Measurements from ENCODE around the gene PTPN4.

The PTPN4 gene

DNA sequence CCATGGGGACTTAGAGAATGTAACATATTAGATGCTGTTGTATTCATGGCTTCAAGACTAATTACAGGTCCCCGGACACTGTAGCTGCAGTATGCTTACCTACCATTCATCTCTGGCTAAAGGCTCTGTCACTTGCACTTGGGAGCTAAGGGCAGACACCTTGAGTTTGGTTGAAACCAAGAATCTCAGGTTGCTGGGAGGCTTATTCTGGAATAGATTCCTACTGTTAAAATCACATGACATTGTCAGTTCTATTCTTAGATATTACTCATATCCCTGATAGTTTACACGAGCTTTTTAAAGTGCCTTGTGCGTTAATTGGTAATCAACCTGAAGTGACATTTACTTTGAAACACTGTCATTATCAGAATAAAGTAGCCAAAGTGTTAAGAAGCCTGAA, 180.2 kb downstream of the PTPN4 start:
- peaks cover 46 to 73% of the 10 kb centered on the region in 2 donors for H3K4me1 Mint-ChIP-seq (ENCODE audit: low read depth in 2 of 2)
- no peaks in the 10 kb centered on the region for H3K9me3 Mint-ChIP-seq

DNA sequence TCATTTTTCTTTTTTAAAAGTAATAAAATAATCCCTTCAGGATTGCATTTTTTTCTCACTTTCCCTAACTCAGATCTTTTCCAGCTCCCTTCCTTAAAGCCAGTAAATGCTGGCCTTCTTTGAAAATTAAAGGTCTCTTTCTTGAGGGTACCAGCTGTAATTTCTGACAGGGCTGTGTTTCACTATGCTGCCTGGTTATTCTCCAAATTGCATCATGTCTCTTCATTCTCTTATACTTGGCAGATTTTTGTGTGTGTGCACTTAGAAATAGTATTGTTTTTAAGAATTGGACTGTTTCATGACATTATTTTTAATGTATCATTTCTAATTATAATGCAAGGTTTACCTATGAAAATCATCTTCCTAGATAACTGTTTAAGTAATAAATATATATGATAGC, 181.1 kb downstream of the PTPN4 start:
- Mint-ChIP-seq H3K9me3 (no peaks in the 10 kb centered on the region), H3K4me3 (peak overlapping the region; percentile 37 to 39), H3K36me3 (ENCODE audit: insufficient read depth) (peaks cover 86% of the 10 kb centered on the region), H3K27me3 (no peaks in the 10 kb centered on the region), H3K4me1 (ENCODE audit: low read depth in 2 of 2) (peaks cover 42 to 75% of the 10 kb centered on the region in 2 donors), H3K27ac (peak overlapping the region; percentile 42 to 74)
- DNase-seq = no peak
- ATAC-seq (replicated peaks) = no peak

More for the DNA sequence above, 180.2 kb downstream of the PTPN4 start:
- Mint-ChIP-seq H3K27me3 (no peaks in the 10 kb centered on the region), H3K36me3 (ENCODE audit: insufficient read depth) (peaks cover 86% of the 10 kb centered on the region), H3K4me3 (peak overlapping the region; percentile 37 to 39), H3K27ac (peak overlapping the region in 1 of 2 donors; percentile 42)
- DNase-seq (no peak), ATAC-seq (replicated peaks) (no peak)

DNA sequence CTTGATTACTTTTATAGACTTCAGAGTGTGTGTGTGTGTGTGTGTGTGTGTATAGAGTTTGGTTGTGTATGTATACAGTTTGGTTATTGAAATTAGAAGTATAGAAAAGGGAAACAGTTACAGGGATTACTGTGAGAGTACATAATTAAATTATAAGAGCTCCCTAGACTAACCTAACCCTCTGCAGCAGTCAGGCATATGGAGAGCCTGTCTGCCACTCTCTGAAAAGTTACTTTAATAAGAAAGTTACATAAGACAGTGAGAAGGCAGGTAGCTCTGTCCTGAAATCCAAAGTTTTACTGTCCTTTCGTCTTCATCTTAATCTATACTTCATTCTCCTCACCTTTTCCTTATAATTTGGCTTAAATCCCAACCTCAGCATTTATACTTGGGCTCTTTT, 181.7 kb downstream of the PTPN4 start:
- Mint-ChIP-seq H3K27me3 (no peaks in the 10 kb centered on the region), H3K36me3 (ENCODE audit: insufficient read depth) (peaks cover 86% of the 10 kb centered on the region), H3K9me3 (no peaks in the 10 kb centered on the region), H3K27ac (peak overlapping the region; percentile 42 to 74), H3K4me1 (ENCODE audit: low read depth in 2 of 2) (peaks cover 39 to 74% of the 10 kb centered on the region in 2 donors), H3K4me3 (peak overlapping the region; percentile 37 to 39)
- DNase-seq (no peak), ATAC-seq (replicated peaks) (no peak)

DNA sequence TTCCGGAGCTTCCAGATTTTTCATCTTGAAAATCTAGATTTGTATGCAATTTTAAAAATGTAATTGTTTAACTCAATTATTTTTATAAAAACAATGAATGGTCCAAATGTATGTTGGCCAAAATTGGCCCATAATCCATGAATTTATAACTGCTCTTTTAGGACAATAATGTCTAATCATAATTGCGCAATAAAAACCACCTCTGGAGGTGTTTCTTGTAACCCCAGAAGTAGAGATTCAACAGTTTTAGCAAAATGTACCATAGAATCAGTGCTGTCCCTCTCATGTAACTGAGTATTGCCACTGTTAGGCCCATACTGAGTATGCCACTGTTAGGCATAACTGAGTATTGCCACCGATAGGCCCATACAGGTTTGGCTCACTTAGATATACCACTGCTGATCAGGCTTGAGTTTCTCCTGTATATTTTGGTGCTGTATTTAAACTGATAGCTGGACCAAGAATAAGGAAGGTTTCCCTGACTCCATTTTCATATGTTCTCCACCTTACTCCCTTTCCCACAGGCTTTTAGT, 182.3 kb downstream of the PTPN4 start:
- no peaks in the 10 kb centered on the region for H3K27me3 Mint-ChIP-seq
- H3K4me3 Mint-ChIP-seq = peak overlapping the region; percentile 37 to 39
- ATAC-seq (replicated peaks) (peak; percentile 68), DNase-seq (no peak)
- H3K9me3 Mint-ChIP-seq = no peaks in the 10 kb centered on the region
- peaks cover 37 to 67% of the 10 kb centered on the region in 2 donors for H3K4me1 Mint-ChIP-seq (ENCODE audit: low read depth in 2 of 2)
- H3K36me3 Mint-ChIP-seq (ENCODE audit: insufficient read depth) = peaks cover 86% of the 10 kb centered on the region
- peak overlapping the region; percentile 42 to 74 for H3K27ac Mint-ChIP-seq

DNA sequence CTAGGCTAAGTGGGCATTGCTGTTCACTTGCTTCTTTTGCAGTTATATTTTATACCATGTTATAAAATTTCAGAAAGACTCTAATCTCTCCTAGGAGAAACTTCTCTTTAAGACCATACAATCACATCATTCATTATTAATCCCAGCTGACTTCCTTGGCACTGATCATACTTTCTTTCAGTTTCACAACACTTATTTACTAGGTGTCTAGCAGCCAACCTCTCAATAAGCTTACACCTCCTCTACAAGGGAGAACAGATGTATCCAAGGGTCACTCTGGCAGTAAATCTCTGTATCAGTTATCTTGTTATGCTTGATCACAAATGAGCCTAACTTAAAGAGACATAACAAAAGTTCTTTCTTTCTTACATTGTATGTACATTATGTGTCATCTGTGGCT, 183.3 kb downstream of the PTPN4 start:
- Mint-ChIP-seq H3K4me1 (ENCODE audit: low read depth in 2 of 2) (peaks cover 38 to 68% of the 10 kb centered on the region in 2 donors), H3K27ac (peak overlapping the region; percentile 42 to 74), H3K4me3 (peak overlapping the region; percentile 34 to 37), H3K36me3 (ENCODE audit: insufficient read depth) (peaks cover 86% of the 10 kb centered on the region), H3K27me3 (no peaks in the 10 kb centered on the region), H3K9me3 (no peaks in the 10 kb centered on the region)
- ATAC-seq (replicated peaks) (peak; percentile 45), DNase-seq (no peak)

DNA sequence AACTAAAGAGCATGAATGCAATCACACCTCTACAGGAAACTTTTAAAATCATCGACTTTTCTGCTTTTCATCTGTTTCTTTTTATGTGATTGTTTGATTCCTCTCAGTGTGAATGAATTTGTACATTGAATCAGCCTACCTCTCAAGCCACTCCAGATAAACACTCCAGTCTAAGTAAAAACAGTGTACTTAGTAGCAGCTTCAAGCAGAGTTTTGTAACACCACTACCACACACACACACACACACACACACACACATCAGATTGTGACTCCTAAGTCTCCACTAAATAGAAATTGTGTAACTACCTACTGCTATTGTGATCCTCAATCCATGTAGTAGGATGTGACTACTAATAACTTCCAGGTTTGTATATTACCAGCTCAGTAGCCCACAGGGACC, 187.8 kb downstream of the PTPN4 start:
- Mint-ChIP-seq H3K9me3 (no peaks in the 10 kb centered on the region), H3K27ac (peak overlapping the region; percentile 83 to 85), H3K4me3 (no peak overlapping the region), H3K27me3 (no peaks in the 10 kb centered on the region), H3K36me3 (ENCODE audit: insufficient read depth) (peaks cover 89% of the 10 kb centered on the region), H3K4me1 (ENCODE audit: low read depth in 2 of 2) (peaks cover 36 to 53% of the 10 kb centered on the region in 2 donors)
- ATAC-seq (replicated peaks) = no peak
- no peak for DNase-seq

DNA sequence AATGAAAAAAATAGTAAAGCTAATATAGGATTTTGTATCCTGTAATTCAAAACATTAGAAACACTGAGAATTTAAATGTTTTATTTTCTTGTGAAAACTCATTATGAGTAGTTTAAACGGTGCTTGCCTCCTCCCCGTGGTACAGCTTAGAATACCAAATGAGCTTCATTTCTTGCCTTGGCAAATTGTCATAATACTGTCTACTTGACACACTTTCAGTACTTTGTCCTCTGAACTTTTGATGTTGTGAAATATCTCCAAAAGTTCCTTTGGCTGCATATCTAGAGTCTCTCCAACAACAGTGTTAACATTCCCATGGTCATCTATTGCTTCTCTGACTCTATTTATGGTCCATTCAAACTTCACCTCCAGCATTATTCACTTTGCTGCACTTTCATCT, 191.2 kb downstream of the PTPN4 start:
- Mint-ChIP-seq H3K4me1 (ENCODE audit: low read depth in 2 of 2) (peaks cover 32 to 38% of the 10 kb centered on the region in 2 donors), H3K36me3 (ENCODE audit: insufficient read depth) (peaks cover 93% of the 10 kb centered on the region), H3K27me3 (no peaks in the 10 kb centered on the region), H3K4me3 (peak overlapping the region in 1 of 2 donors; percentile 9), H3K27ac (peak overlapping the region; percentile 65 to 71), H3K9me3 (no peaks in the 10 kb centered on the region)
- ATAC-seq (replicated peaks) = no peak
- no peak for DNase-seq

DNA sequence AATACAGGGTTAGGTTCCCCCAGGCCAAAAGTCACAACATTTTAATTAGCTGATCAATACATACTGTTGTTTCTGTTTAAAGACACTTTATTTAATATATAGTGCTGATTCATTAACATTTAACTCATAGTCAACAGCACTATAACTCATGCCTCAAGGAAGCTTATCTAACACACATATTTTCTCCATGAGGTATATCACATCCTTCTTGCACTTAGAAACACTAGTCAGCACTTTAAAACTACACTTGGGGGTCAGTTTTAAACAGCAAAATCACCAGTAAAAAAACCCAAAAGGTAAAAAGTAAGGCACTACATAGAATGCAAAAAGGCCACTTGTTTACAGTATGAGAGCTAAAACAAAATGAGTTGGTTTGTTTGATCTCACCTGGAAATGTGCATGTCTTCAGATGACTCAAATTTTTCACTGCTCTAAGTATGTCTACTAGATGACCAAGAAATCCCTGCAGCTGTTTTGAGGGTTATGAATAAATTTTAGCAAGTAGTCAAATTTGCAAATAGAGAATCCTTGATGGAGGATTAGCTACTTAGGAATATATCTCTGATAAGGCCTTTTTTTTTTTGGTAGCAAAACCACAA, 199.0 kb downstream of the PTPN4 start:
- Mint-ChIP-seq H3K27ac (peak overlapping the region; percentile 62 to 78), H3K9me3 (no peaks in the 10 kb centered on the region), H3K4me3 (no peak overlapping the region), H3K36me3 (ENCODE audit: insufficient read depth) (peaks cover 97% of the 10 kb centered on the region), H3K4me1 (ENCODE audit: low read depth in 2 of 2) (peaks cover 19 to 44% of the 10 kb centered on the region in 2 donors), H3K27me3 (no peaks in the 10 kb centered on the region)
- DNase-seq (no peak), ATAC-seq (replicated peaks) (no peak)

DNA sequence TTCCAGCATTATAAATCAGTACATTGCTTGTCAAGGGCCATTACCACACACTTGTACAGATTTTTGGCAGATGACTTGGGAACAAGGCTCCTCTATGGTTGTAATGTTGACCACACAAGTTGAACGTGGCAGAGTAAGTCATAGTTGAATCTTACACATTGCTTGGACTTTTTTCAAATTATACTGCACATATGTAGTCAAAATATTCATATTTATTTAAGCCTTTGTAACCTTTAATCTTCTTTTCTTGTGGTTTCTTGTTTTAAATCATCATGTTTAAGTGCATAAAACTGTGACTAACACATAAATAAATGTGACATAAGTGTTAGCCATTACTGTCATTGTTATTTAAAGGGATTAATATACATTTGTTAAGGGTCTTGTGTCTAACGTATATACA, 201.1 kb downstream of the PTPN4 start:
- peak overlapping the region; percentile 65 to 77 for H3K27ac Mint-ChIP-seq
- H3K9me3 Mint-ChIP-seq = no peaks in the 10 kb centered on the region
- H3K4me1 Mint-ChIP-seq (ENCODE audit: low read depth in 2 of 2) = peaks cover 16 to 41% of the 10 kb centered on the region in 2 donors
- DNase-seq (no peak), ATAC-seq (replicated peaks) (no peak)
- no peaks in the 10 kb centered on the region for H3K27me3 Mint-ChIP-seq
- H3K36me3 Mint-ChIP-seq (ENCODE audit: insufficient read depth) = peaks cover 98% of the 10 kb centered on the region
- H3K4me3 Mint-ChIP-seq = peak overlapping the region in 1 of 2 donors; percentile 8

DNA sequence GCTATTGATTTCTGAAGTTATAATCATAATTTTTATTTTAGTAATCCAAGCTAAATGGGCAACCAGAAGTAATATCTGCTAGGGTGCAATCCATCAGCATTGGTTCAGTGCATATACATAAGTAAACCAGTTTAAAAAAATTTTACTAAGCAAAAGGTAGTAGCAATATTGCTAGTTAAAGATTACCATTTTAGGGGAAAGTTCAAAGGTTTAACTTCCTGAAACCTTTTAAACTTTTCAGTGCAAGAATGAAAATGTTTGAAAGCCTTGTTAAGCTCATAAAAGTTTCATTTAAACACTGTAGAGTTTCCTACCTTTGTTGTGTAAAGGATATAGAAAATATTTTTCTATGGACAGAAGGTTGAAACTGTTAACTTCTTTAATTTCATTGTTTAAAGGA, 222.2 kb downstream of the PTPN4 start:
- H3K36me3 Mint-ChIP-seq (ENCODE audit: insufficient read depth) = peaks cover 31% of the 10 kb centered on the region
- peaks cover 0 to 2% of the 10 kb centered on the region in 2 donors for H3K9me3 Mint-ChIP-seq
- no peaks in the 10 kb centered on the region for H3K27me3 Mint-ChIP-seq
- DNase-seq = no peak
- no peak for ATAC-seq (replicated peaks)
- no peak overlapping the region for H3K4me3 Mint-ChIP-seq
- H3K27ac Mint-ChIP-seq = peak overlapping the region; percentile 44 to 76
- peaks cover 7 to 19% of the 10 kb centered on the region in 2 donors for H3K4me1 Mint-ChIP-seq (ENCODE audit: low read depth in 2 of 2)

DNA sequence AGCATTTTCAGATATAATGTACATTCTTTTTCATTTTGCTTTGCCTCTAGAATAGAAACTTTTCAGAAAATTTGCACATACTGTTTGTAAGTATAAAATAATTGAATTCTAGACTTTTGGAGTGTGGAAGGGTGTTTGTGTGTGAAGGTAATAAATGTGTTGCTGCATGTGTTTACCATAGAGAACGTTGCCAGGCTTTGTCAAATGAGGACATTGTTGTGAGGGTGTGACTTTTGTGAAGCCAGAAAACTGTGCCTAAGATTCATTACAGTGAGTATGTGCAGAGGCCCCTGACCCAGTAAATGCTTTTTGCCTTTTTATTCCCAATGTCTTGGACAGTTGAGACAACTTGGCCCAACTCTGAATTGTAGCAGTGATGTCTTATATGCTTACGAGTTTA, 222.8 kb downstream of the PTPN4 start:
- H3K36me3 Mint-ChIP-seq (ENCODE audit: insufficient read depth) = peaks cover 25% of the 10 kb centered on the region

DNA sequence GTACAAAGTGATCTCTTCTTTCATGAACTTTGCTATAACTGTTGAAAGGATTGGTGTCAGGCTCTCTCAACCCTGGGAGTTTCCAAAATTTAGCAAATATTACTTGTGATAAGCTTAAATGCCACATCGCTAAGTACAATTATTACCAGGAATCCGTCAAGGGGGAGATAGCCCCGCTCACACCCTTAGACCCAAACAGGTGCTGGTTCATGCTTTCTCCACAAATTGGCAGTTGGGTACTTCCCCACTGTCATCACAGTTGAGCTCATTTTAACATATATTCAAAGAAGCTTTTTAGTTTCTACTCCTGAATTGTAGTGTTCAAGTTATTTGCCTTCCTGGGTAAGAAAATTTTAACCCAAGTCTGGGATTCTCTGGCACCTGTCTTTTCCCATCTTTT, 223.4 kb downstream of the PTPN4 start:
- no peak for DNase-seq
- peak overlapping the region; percentile 44 to 76 for H3K27ac Mint-ChIP-seq

More for the DNA sequence above, 222.8 kb downstream of the PTPN4 start:
- no peak overlapping the region for H3K4me3 Mint-ChIP-seq
- H3K27me3 Mint-ChIP-seq = no peaks in the 10 kb centered on the region
- peaks cover 0 to 2% of the 10 kb centered on the region in 2 donors for H3K9me3 Mint-ChIP-seq
- peaks cover 7 to 19% of the 10 kb centered on the region in 2 donors for H3K4me1 Mint-ChIP-seq (ENCODE audit: low read depth in 2 of 2)
- DNase-seq (no peak), ATAC-seq (replicated peaks) (no peak)
- peak overlapping the region; percentile 44 to 76 for H3K27ac Mint-ChIP-seq

DNA sequence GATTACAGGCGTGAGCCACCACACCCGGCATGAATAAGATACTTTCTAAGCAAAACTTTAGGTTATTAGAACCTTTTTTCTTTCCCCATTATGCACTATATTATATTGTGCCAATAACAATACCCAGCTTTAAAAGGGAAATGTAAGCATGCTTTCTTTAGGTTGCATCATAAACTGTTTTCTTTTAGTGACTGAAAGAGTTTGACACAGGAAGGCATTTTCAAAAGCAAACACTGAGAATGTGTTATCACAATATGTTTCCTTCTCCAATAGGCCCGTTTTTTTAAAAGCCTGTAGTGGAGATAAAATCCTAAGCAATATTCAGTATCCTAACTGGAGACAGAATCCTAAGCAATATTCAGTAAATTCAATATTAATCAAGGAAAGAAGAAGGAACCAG, 236.4 kb downstream of the PTPN4 start:
- Mint-ChIP-seq H3K9me3 (no peaks in the 10 kb centered on the region), H3K27ac (no peak overlapping the region), H3K27me3 (no peaks in the 10 kb centered on the region)

More for the DNA sequence above, 223.4 kb downstream of the PTPN4 start:
- no peaks in the 10 kb centered on the region for H3K27me3 Mint-ChIP-seq
- ATAC-seq (replicated peaks) = no peak
- H3K9me3 Mint-ChIP-seq = peaks cover 0 to 2% of the 10 kb centered on the region in 2 donors
- H3K36me3 Mint-ChIP-seq (ENCODE audit: insufficient read depth) = peaks cover 20% of the 10 kb centered on the region
- no peak overlapping the region for H3K4me3 Mint-ChIP-seq
- peaks cover 7 to 19% of the 10 kb centered on the region in 2 donors for H3K4me1 Mint-ChIP-seq (ENCODE audit: low read depth in 2 of 2)

More for the DNA sequence above, 236.4 kb downstream of the PTPN4 start:
- H3K4me1 Mint-ChIP-seq (ENCODE audit: low read depth in 2 of 2) = no peaks in the 10 kb centered on the region
- no peak for ATAC-seq (replicated peaks)
- no peak overlapping the region for H3K4me3 Mint-ChIP-seq
- DNase-seq = no peak
- peaks cover 2% of the 10 kb centered on the region for H3K36me3 Mint-ChIP-seq (ENCODE audit: insufficient read depth)
